ENCODE results near the gene MTHFSD.

Gene MTHFSD

GRCh38 chr16:86581458-86581857 lies 26.4 kb upstream of the MTHFSD start:
- DNase-seq = no peak

GRCh38 chr16:86580791-86581170 lies 25.7 kb upstream of the MTHFSD start:
- no peak for DNase-seq

- DNase-seq = no peak
These were observed 25.2 kb upstream of the MTHFSD start for GRCh38 chr16:86580063-86580790.

GRCh38 chr16:86579268-86580062 lies 24.4 kb upstream of the MTHFSD start:
- DNase-seq = no peak

- no peak for DNase-seq
These were observed 23.7 kb upstream of the MTHFSD start for GRCh38 chr16:86578611-86579267.

GRCh38 chr16:86578061-86578599 lies 23.1 kb upstream of the MTHFSD start, which contains the start of gene FOXL1:
TSS of gene FOXL1 (plus strand) at chr16:86578549. CDS start at chr16:86578724, 175 bp downstream.
- no peak for DNase-seq

GRCh38 chr16:86577314-86577971 lies 22.4 kb upstream of the MTHFSD start:
- DNase-seq = no peak

GRCh38 chr16:86576591-86577313 lies 21.7 kb upstream of the MTHFSD start:
- DNase-seq = no peak

GRCh38 chr16:86575754-86576557 lies 20.9 kb upstream of the MTHFSD start:
- DNase-seq = peak; percentile 14

GRCh38 chr16:86575095-86575685 lies 20.2 kb upstream of the MTHFSD start:
- no peak for DNase-seq

GRCh38 chr16:86574646-86575045 lies 19.6 kb upstream of the MTHFSD start:
- DNase-seq = no peak

GRCh38 chr16:86573646-86574508 lies 18.8 kb upstream of the MTHFSD start:
- no peak for DNase-seq

- DNase-seq = no peak
These were observed 18.2 kb upstream of the MTHFSD start for GRCh38 chr16:86573215-86573614.

- no peak for DNase-seq
These were observed 17.6 kb upstream of the MTHFSD start for GRCh38 chr16:86572606-86573005.

GRCh38 chr16:86572041-86572521 lies 17.0 kb upstream of the MTHFSD start:
- no peak for DNase-seq

- no peak for DNase-seq
These were observed 16.5 kb upstream of the MTHFSD start for GRCh38 chr16:86571530-86571915.

- DNase-seq = no peak
These were observed 15.8 kb upstream of the MTHFSD start for GRCh38 chr16:86570558-86571529.

- no peak for DNase-seq
These were observed 14.8 kb upstream of the MTHFSD start for GRCh38 chr16:86569701-86570447.

All from CD4-positive, alpha-beta T cell treated with Interferon gamma for 1 hour (primary cell).